ACC112 (cell line): ENCODE data around the gene PCLO.

ENCODE experiments used
- H2AFZ ChIP-seq: fragments of 200-600 bp; sonication (generic); one replicate; pipeline ENCODE4 v1.6.0; 2017; ENCODE audit warnings: antibody characterized with exemption, low read length; ENCODE audit not compliant: unreplicated experiment
- H3K27ac ChIP-seq: fragments of 200-600 bp; sonication (generic); 2 replicates; pipeline ENCODE4 v1.5.1; 2014; ENCODE audit warnings: low read depth, mild to moderate bottlenecking, antibody characterized with exemption, low read length, moderate library complexity
- H3K27me3 ChIP-seq: fragments of 200-600 bp; sonication (generic); 2 replicates; pipeline ENCODE4 v1.6.1; 2014; ENCODE audit warnings: mild to moderate bottlenecking, antibody characterized with exemption, low read length, moderate library complexity, mixed read lengths; ENCODE audit not compliant: insufficient read depth
- H3K36me3 ChIP-seq: fragments of 200-600 bp; sonication (generic); 2 replicates; pipeline ENCODE4 v1.6.1; 2016; ENCODE audit warnings: mild to moderate bottlenecking, antibody characterized with exemption, low read length, moderate library complexity, mixed read lengths; ENCODE audit not compliant: insufficient read depth
- H3K4me1 ChIP-seq: fragments of 200-600 bp; sonication (generic); one replicate; pipeline ENCODE4 v1.6.1; 2016; ENCODE audit warnings: low read length, mixed read lengths; ENCODE audit not compliant: insufficient read depth, unreplicated experiment, control insufficient read depth
- H3K4me3 ChIP-seq: fragments of 200-600 bp; sonication (generic); 2 replicates; pipeline ENCODE4 v1.5.1; 2014; ENCODE audit warnings: mild to moderate bottlenecking, low read depth, low read length
- H3K79me2 ChIP-seq: fragments of 200-600 bp; sonication (generic); one replicate; pipeline ENCODE4 v1.6.0; 2016; ENCODE audit warnings: low read length; ENCODE audit not compliant: control insufficient read depth, unreplicated experiment, insufficient read depth

PCLO gene

GRCh38 chr7:82839555-82839954, 323.1 kb downstream of the PCLO start:
- H3K4me3 ChIP-seq = peak overlapping the region; percentile 38; the same call in 1 of the 2 replicates
- H2AFZ ChIP-seq = peak overlapping the region; percentile 87
- no peaks in the 10 kb centered on the region for H3K79me2 ChIP-seq
- H3K27ac ChIP-seq = no peak overlapping the region
- H3K4me1 ChIP-seq = peaks cover 8% of the 10 kb centered on the region
- no peaks in the 10 kb centered on the region for H3K27me3 ChIP-seq
- no peaks in the 10 kb centered on the region for H3K36me3 ChIP-seq

GRCh38 chr7:82839063-82839462, 323.6 kb downstream of the PCLO start:
- H3K4me1 ChIP-seq = peaks cover 8% of the 10 kb centered on the region
- peak overlapping the region; percentile 87 for H2AFZ ChIP-seq
- no peak overlapping the region for H3K27ac ChIP-seq
- no peaks in the 10 kb centered on the region for H3K27me3 ChIP-seq
- H3K4me3 ChIP-seq = 0 out of 2 replicates have a peak overlapping the region, but pooled peaks have one; percentile 38
- H3K79me2 ChIP-seq = no peaks in the 10 kb centered on the region
- no peaks in the 10 kb centered on the region for H3K36me3 ChIP-seq

- Histone ChIP-seq H3K36me3 (no peaks in the 10 kb centered on the region), H3K27me3 (no peaks in the 10 kb centered on the region), H3K79me2 (no peaks in the 10 kb centered on the region), H3K27ac (no peak overlapping the region), H3K4me3 (peak overlapping the region; percentile 66), H2AFZ (peak overlapping the region; percentile 77), H3K4me1 (peaks cover 8% of the 10 kb centered on the region)
These were observed 324.4 kb downstream of the PCLO start for GRCh38 chr7:82838314-82838713.

- no peak overlapping the region for H3K27ac ChIP-seq
- peak overlapping the region; percentile 47 for H2AFZ ChIP-seq
- H3K4me3 ChIP-seq = no peak overlapping the region
These were observed 339.6 kb downstream of the PCLO start for GRCh38 chr7:82823073-82823472.

GRCh38 chr7:82821037-82821436, 341.6 kb downstream of the PCLO start:
- Histone ChIP-seq H3K4me1 (no peaks in the 10 kb centered on the region), H3K27me3 (no peaks in the 10 kb centered on the region), H3K36me3 (no peaks in the 10 kb centered on the region), H3K4me3 (no peak overlapping the region), H3K79me2 (no peaks in the 10 kb centered on the region), H3K27ac (no peak overlapping the region), H2AFZ (no peak overlapping the region)

More at GRCh38 chr7:82823073-82823472, 339.6 kb downstream of the PCLO start:
- H3K36me3 ChIP-seq = no peaks in the 10 kb centered on the region
- no peaks in the 10 kb centered on the region for H3K4me1 ChIP-seq
- H3K79me2 ChIP-seq = no peaks in the 10 kb centered on the region
- H3K27me3 ChIP-seq = no peaks in the 10 kb centered on the region

- Histone ChIP-seq H3K27me3 (no peaks in the 10 kb centered on the region), H3K27ac (no peak overlapping the region), H3K36me3 (no peaks in the 10 kb centered on the region), H3K4me1 (no peaks in the 10 kb centered on the region), H2AFZ (no peak overlapping the region), H3K4me3 (no peak overlapping the region), H3K79me2 (no peaks in the 10 kb centered on the region)
These were observed 344.5 kb downstream of the PCLO start for GRCh38 chr7:82818171-82818570.

- Histone ChIP-seq H3K4me1 (no peaks in the 10 kb centered on the region), H3K27me3 (no peaks in the 10 kb centered on the region), H3K27ac (no peak overlapping the region), H3K4me3 (no peak overlapping the region), H3K36me3 (no peaks in the 10 kb centered on the region), H3K79me2 (no peaks in the 10 kb centered on the region), H2AFZ (no peak overlapping the region)
These were observed 346.4 kb downstream of the PCLO start for GRCh38 chr7:82816272-82816671.

GRCh38 chr7:82810558-82811259, 352.0 kb downstream of the PCLO start:
- Histone ChIP-seq H3K4me1 (peaks cover 6% of the 10 kb centered on the region), H3K36me3 (no peaks in the 10 kb centered on the region), H2AFZ (peak overlapping the region; percentile 71), H3K27ac (no peak overlapping the region), H3K79me2 (no peaks in the 10 kb centered on the region), H3K4me3 (peak overlapping the region; percentile 23; the same call in 1 of the 2 replicates), H3K27me3 (no peaks in the 10 kb centered on the region)

GRCh38 chr7:82808633-82809032, 354.1 kb downstream of the PCLO start:
- Histone ChIP-seq H3K79me2 (no peaks in the 10 kb centered on the region), H3K27ac (no peak overlapping the region), H3K36me3 (no peaks in the 10 kb centered on the region), H2AFZ (no peak overlapping the region), H3K4me1 (peaks cover 20% of the 10 kb centered on the region), H3K27me3 (no peaks in the 10 kb centered on the region), H3K4me3 (no peak overlapping the region)

- Histone ChIP-seq H3K4me1 (peaks cover 26% of the 10 kb centered on the region), H3K79me2 (no peaks in the 10 kb centered on the region), H3K27ac (peak overlapping the region; percentile 22), H3K36me3 (no peaks in the 10 kb centered on the region), H3K4me3 (peak overlapping the region; percentile 51), H3K27me3 (no peaks in the 10 kb centered on the region), H2AFZ (peak overlapping the region; percentile 19)
These were observed 357.1 kb downstream of the PCLO start for GRCh38 chr7:82805527-82805960.

- peak overlapping the region; percentile 20; the same call in 1 of the 2 replicates for H3K27ac ChIP-seq
- H3K4me1 ChIP-seq = peaks cover 20% of the 10 kb centered on the region
These were observed 359.3 kb downstream of the PCLO start for GRCh38 chr7:82803411-82803810.

More at GRCh38 chr7:82803411-82803810, 359.3 kb downstream of the PCLO start:
- no peaks in the 10 kb centered on the region for H3K79me2 ChIP-seq
- H3K27me3 ChIP-seq = no peaks in the 10 kb centered on the region
- no peaks in the 10 kb centered on the region for H3K36me3 ChIP-seq
- no peak overlapping the region for H3K4me3 ChIP-seq
- no peak overlapping the region for H2AFZ ChIP-seq
